GM18505 (cell line): Measurements from ENCODE around the gene C1orf21.

ENCODE experiments used
- ATAC-seq: cut with Tn5 transposase; IDR thresholded peaks from one replicate; pipeline ENCODE4 v1.9.1; 2021; ENCODE audit not compliant: unreplicated experiment
- POLR2A ChIP-seq: IDR thresholded peaks from 4 replicates; pipeline ENCODE4 v1.6.1; 2011; ENCODE audit warnings: borderline replicate concordance; ENCODE audit not compliant: insufficient read depth, insufficient read length; ENCODE audit errors: extremely low read depth

Gene C1orf21

DNA sequence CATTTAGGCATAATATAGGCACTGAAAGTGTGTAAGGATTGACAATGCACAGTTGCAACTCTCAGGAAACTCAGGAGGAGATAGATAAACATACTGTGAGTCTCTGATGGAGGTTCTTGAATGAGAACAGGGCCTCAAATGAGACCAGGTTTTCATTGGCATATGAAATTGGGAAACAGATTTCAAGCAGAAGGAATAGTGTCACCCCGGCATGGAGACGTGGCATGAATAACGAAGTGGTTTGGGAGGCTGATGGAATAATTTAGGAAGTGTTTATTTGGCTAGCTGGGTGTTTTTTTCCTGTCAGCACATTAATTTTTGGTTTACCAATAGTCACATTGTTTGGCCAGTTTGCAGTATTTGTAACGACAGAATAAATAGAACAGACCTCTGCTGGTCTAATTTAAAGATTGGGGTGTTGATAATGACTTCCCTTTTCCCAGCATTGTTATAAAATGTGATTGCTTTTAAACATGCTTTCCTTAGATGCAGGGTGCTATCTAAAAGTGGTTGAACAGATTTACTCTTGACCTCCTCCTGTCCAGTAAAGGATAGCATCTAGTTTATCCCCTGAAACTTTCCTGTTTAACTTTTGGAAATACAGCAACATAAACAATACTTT lies 132.0 kb downstream of the C1orf21 start:
- no peak for ATAC-seq
- TF ChIP-seq POLR2A: no peak

DNA sequence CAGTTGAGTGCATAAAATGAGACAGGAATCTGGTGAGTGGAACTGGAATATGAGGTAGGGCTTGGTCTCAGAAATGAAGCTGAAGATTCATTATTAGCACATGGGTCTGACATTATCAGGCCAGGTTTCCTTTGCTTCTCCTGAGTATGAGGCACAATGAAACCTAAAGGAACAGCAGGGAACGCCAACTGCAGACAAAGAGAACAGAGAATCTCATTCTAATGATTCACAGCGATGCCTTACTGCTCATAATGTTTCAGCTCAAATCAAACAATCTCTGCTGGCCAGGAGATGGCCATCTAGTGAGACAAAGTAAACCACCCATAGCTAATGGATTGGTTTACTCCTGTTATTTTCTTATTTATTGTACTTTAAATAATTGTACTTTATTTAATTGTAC lies 133.5 kb downstream of the C1orf21 start:
- no peak for ATAC-seq
- TF ChIP-seq POLR2A: no peak

DNA sequence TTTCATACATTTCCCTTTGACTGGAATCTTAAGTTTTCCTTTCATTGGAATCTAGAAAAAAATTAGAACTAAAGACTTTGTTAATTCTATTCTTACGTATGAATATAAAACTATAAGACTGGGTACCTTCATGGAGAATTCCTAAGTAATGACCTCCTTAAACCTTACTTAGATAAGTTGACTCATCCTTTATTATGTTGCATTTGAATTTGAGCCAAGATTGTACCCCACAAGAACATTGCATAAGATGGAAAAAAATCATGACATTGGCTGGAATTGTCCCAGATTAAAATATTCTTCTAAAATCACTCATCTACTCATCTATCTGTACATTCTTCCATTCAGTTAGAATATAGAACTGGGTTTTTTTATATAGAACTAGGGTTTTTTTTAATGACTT lies 137.4 kb downstream of the C1orf21 start:
- no peak for ATAC-seq
- no peak for TF ChIP-seq POLR2A

DNA sequence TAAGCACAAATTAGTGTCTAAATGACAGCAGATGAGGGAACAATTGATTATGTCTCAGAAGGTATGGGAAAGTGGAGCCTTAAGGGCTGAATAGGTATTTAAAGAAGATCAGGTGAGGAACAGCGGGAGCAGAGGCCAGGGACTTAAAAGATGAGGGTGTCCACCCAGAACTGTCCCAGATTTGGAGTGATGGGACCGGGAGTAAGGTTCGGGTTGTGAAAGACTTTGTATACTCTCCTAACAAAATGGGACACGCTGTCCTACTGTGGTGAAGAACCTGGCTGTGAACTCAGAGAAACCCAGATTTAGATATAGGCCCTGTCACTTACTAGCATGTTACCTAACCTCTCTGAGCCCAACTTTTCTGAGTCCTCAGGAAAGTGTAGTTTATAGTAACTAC lies 140.6 kb downstream of the C1orf21 start:
- no peak for TF ChIP-seq POLR2A
- no peak for ATAC-seq

DNA sequence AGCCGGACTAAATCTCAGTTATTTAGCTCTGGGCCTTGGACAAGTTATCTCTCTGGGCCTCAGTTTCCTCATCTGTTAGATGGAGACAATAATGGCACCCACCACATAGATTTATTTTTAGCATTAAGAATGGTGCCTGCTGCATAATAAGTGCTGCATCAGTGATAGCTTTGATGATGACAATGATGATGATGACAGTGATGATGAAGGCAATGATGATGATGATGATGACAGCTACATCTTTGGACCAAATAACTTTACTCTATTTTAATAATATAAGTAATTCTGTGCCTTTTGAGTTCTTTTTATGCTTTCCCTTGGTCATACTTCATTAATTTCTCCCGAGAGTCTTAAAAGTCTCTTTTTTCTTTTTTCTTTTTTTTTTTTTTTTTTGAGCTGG lies 143.4 kb downstream of the C1orf21 start:
- TF ChIP-seq POLR2A: no peak
- ATAC-seq: no peak

DNA sequence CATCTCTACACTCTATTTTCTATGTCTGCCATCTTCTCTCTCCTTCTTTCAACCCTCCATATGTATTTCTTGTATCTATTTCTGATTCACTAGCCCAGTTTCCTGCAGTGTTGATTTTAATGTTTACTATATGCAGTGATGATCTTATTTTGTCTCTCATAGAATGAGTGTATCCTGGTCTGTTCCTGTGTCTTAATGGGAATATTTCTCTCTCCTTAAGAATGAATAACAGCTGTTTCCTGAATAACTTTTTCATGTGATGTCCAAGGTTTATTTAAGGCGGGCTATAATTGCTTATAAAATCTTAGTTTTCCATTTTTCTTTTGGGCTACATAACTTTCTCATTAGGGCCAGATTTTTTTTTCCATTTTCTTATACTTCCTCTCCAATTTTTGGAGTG lies 144.5 kb downstream of the C1orf21 start:
- ATAC-seq: no peak
- TF ChIP-seq POLR2A: no peak

DNA sequence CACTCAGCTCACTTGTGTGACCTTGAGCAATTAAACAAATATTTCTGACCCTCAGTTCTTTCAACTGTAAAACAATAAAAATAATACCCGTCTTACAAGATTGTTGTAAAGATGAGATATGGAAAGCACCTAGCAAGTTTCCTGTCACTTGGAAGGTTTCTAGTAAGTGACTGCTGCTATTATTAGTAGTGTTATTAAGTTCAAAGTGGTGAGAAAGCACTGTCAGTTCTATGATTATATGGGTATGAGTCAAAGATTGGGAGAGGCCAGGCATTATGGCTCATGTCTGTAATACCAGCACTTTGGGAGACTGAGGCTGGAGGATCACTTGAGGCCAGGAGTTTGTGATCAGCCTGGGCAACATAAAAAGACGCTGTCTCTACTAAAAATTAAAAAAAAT lies 145.4 kb downstream of the C1orf21 start:
- no peak for TF ChIP-seq POLR2A
- no peak for ATAC-seq

DNA sequence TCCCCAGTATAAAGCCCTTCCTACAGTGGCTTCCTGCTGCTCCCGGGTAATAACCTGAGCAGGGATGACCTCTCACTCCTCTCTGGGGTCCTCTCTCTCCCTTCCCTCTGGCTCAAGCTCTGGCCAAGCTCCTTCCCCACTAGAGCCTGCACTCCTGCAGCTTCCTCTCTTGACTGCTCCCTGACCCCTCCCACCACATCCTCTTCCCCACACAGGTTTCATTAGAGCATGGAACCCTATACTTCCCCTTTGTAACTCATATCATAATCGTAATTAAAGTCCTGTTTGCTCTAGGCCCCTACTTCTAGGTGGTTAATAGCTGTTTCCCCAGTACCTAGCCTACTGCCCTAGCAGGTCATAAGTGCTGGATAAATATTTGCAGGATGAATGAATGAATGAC lies 146.2 kb downstream of the C1orf21 start:
- ATAC-seq: no peak
- no peak for TF ChIP-seq POLR2A

DNA sequence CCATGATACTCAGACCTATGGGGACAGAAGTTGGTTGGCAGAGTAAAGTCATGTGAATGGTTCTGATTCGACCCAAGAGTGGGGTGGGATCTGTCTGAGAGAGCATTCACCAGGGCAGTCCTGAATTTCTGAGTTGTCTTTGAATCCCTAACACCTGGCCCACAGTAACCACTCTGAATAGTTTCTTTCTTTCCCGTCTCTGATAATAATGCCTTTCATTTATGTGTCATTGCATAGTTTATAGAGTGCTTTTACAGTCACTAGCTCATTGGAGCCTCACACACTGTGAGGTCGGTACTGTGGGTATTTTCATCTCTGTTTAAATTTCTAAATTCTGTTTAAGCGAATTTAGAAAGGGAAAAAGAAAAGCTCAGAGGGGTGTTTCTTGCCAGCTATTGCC lies 147.1 kb downstream of the C1orf21 start:
- no peak for TF ChIP-seq POLR2A
- ATAC-seq: no peak

DNA sequence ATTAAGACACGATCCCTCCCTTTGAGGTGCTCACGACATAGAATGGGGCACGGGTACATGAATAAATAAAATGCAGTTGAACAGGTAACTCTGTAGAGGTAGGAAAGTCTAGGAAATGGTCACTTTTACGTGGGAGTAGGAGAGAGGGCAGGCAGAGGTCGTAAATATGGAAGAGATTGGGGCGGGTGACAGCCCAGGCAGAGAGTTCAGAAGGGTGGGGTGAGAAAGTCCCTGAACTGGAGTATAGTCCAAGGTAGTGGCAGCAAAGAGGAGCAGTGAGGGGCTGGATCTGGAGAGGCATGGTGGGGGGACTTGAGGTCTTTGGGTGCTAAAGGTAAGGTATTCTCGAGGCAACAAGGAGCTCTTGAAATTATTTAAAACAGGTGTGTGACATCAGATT lies 147.9 kb downstream of the C1orf21 start:
- no peak for TF ChIP-seq POLR2A
- ATAC-seq: no peak

DNA sequence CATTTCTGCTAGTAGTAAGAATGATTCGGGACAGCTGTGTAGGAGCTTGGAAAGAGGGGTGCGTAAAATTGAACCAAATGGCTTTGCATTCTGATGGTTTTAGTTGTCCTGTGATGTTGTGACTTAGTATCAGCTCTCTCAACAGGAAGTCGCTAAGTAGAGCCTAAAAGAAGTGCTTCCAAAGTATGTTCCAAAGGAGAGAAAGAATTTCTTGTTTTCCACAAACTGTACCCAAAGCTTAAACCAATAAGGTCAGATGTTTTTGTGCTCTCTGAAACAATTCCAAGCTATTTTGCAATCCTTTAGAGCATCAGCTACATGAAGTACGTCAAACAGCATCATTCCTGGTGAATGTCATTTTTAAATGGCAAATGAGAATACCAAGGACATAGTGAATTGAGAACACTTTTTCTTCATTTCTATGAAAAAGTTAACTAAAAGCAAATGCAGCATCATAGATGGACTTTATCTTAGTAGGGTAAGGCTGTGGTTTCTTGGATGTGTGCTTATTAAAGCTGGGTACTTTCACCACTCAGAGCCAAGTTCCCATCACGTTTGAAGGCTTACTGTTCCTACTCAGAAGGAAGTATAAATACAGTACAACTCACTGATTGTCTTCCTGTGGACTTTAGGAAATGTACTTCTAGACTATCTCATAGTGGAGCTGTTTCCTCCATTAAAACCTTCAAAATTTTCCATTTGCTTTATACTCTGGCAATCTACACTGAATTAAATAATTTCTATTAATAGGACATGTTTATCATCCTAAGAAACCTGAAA lies 148.6 kb downstream of the C1orf21 start:
- ATAC-seq: no peak
- no peak for TF ChIP-seq POLR2A

DNA sequence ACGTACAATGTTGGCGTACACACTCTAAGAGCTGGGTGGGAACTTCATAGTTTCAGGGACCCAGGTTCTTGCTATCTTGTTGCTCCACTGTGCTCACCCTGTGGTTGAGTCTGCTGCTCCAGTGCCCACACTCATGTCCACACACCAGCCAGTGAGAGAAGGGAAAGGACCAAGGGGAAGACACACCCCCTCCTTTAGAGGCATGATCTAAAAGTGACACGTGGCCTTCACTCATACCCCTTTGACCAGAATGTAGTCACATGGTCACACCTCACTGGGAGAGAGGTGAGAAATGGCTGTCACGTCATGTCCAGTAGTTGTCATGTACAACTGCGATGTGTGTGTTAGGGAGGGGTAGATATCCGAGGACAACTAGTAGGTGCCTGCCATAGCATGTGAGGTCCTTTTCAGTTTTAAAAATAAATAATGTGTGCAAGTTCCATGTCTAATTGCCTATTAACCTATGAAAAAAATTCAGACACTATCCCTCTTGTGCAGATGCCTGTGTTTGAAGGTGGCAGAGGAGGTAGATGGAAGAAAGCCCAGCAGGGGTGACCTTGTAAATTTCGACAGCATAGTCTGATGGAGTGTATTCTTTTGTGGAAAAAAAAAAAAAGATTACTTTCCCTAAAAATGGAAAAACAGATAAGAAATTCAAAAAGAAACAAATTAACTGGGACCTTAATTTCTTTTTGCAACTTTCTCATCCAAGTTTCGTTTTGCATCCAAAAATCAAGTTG lies 149.6 kb downstream of the C1orf21 start:
- no peak for ATAC-seq

DNA sequence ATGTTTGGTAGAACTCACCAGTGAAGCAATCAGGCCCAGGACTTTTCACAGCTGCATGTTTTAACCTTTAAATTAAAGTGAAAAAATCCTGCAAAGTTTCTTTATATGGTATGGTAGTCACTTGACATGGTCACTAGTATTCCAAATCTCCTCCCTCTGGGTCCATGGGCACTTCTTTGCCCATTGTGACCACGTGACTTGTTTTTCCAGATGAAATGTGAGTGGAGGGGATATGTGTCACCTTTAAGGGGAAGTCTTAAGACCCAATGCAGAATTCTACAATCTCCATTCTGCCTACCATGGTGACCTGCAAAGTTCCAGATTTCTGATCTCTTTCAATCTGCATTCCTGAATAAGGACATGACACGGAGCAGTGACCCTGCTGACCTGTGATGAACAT lies 152.8 kb downstream of the C1orf21 start:
- no peak for ATAC-seq
- no peak for TF ChIP-seq POLR2A

More for the DNA sequence above, 149.6 kb downstream of the C1orf21 start:
- no peak for TF ChIP-seq POLR2A
